Motor neuron (in vitro differentiated cells): ENCODE data around the gene TAF1B. TPM values are rescaled to one million over a fixed set of nuclear protein-coding genes. Genes with fewer than 3 reads are reported as not detected.
A peak's percentile ranks its signal among the peaks of the same experiment; 100 is the strongest.

Experiments used
- ATAC-seq, 8 experiments: fragments of 200-7000 bp; cut with Tn5 transposase; replicated peaks in 6 of 8; 2 replicates each; pipeline ENCODE4 v1.8.0; 2021; ENCODE audit warnings: mild to moderate bottlenecking in 8 of 8, moderate library complexity in 8 of 8
- H3K27ac ChIP-seq, 2 donors: fragments of 250-450 bp; sonication (Bioruptor Pico); 2 replicates each; pipeline ENCODE4 v1.9.0; 2021; ENCODE audit warnings: antibody characterized with exemption in 2 of 2, mild to moderate bottlenecking in 2 of 2, moderate library complexity in 1 of 2
- H3K4me1 ChIP-seq, 2 donors: fragments of 250-450 bp; sonication (Bioruptor Pico); replicated peaks in 1 of 2; 2 replicates each; pipeline ENCODE4 v1.6.1; 2021; ENCODE audit warnings: antibody characterized with exemption in 2 of 2, mild to moderate bottlenecking in 2 of 2, moderate library complexity in 1 of 2
- H3K4me3 ChIP-seq, 5 donors: fragments of 250-450 bp; sonication (Bioruptor Pico); 2 replicates each; pipeline ENCODE4 v1.9.0; 2021; ENCODE audit warnings: antibody characterized with exemption in 5 of 5, mild to moderate bottlenecking in 5 of 5, moderate library complexity in 4 of 5
- WGBS, 10 experiments: fragments of 450-650 bp; shearing (Covaris generic); methylation state at CpG; one replicate each; pipeline ENCODE4 v1.0.0; 2022; 5-methylcytosine and 5-hydroxymethylcytosine counted together
- in situ Hi-C, 9 experiments: fragments of 400-800 bp; cut with MboI; loops; one replicate each; pipeline ENCODE4 v1.15.0; 2021; ENCODE audit warnings: low sequenced_read_pairs in 9 of 9, low pct_unique_long_range_greater_than_20kb in 2 of 9; ENCODE audit not compliant: unreplicated experiment in 9 of 9
- total RNA-seq, 8 experiments: library from RNA; unstranded; fragments of 300-600 nt; gene quantifications; 2 replicates each; pipeline versions ENCODE4 v1.2.3 to v1.2.4, GENCODE V29; 2022

The TAF1B gene
- total RNA-seq, 8 experiments from 2014 or later, result 11.8 to 33.1 (median 16.8) TPM

GRCh38 chr2:9946076-9946475 is 102.8 kb downstream of the TAF1B start:
- H3K4me1 ChIP-seq, result peaks cover 0 to under 1% of the 10 kb centered on the region in 2 donors
- ATAC-seq, result no peak
- in situ Hi-C loops, result no loop called here
- WGBS, 10 experiments, result 79 to 100% (median 89%) methylated on average over 1 to 7 of the region's 7 CpGs; no CpG with 5 or more reads in 5 of the 10 experiments
- H3K4me3 ChIP-seq, result no peak overlapping the region
- no peak overlapping the region for H3K27ac ChIP-seq

- 60 to 100% (median 83%) methylated on average over 1 to 4 of the region's 5 CpGs; no CpG with 5 or more reads in 1 of the 10 experiments for WGBS, 10 experiments
- H3K4me3 ChIP-seq, result no peak overlapping the region
- H3K4me1 ChIP-seq, result no peaks in the 10 kb centered on the region
- H3K27ac ChIP-seq, result no peak overlapping the region
- no peak for ATAC-seq
- in situ Hi-C loops, result no loop called here
Measured at GRCh38 chr2:9946818-9947217, 103.5 kb downstream of the TAF1B start.

- ATAC-seq, result no peak
Measured at GRCh38 chr2:9948721-9949120, 105.4 kb downstream of the TAF1B start.

GRCh38 chr2:9949239-9949991 is 106.1 kb downstream of the TAF1B start:
- Histone ChIP-seq H3K27ac (no peak overlapping the region), H3K4me1 (peaks cover 0 to 4% of the 10 kb centered on the region in 2 donors), H3K4me3 (no peak overlapping the region)
- WGBS, 10 experiments, result 59 to 96% (median 92%) methylated on average over 2 to 17 of the region's 23 CpGs
- ATAC-seq, result no peak
- in situ Hi-C loops, result no loop called here

More at GRCh38 chr2:9948721-9949120, 105.4 kb downstream of the TAF1B start:
- Histone ChIP-seq H3K4me3 (no peak overlapping the region), H3K4me1 (peaks cover 0 to 4% of the 10 kb centered on the region in 2 donors), H3K27ac (no peak overlapping the region)
- in situ Hi-C loops, result no loop called here
- 75 to 100% (median 88%) methylated on average over 1 to 4 of the region's 6 CpGs; no CpG with 5 or more reads in 3 of the 10 experiments for WGBS, 10 experiments

- 60 to 100% (median 80%) methylated on average over 1 to 8 of the region's 14 CpGs; no CpG with 5 or more reads in 1 of the 10 experiments for WGBS, 10 experiments
- Histone ChIP-seq H3K4me3 (peak overlapping the region in 1 of 5 donors; percentile 81), H3K4me1 (peaks cover 0 to 4% of the 10 kb centered on the region in 2 donors), H3K27ac (no peak overlapping the region)
- ATAC-seq, result no peak
- in situ Hi-C loops, result no loop called here
Measured at GRCh38 chr2:9949992-9950520, 106.8 kb downstream of the TAF1B start.

GRCh38 chr2:9950521-9951271 is 107.4 kb downstream of the TAF1B start:
- WGBS, 10 experiments, result 3 to 89% (median 60%) methylated on average over 1 to 6 of the region's 76 CpGs; no CpG with 5 or more reads in 3 of the 10 experiments
- Histone ChIP-seq H3K27ac (no peak overlapping the region), H3K4me3 (peak overlapping the region; percentile 59 to 93 (median 81)), H3K4me1 (peaks cover 0 to 4% of the 10 kb centered on the region in 2 donors)
- in situ Hi-C loops, result no loop called here
- peak; percentile 50 to 69 (median 62) for ATAC-seq

- in situ Hi-C loops, result no loop called here
- peaks cover 0 to 4% of the 10 kb centered on the region in 2 donors for H3K4me1 ChIP-seq
- WGBS, 10 experiments, result no CpG with 5 or more reads among the region's 47 CpGs
- H3K27ac ChIP-seq, result no peak overlapping the region
- H3K4me3 ChIP-seq, result peak overlapping the region; percentile 59 to 93 (median 81)
- ATAC-seq, result peak in 2 of 8 experiments; percentile 83 to 87
Measured at GRCh38 chr2:9951272-9951521, 107.9 kb downstream of the TAF1B start.

GRCh38 chr2:9951522-9952285 is 108.4 kb downstream of the TAF1B start, which contains the start of gene GRHL1:
Gene GRHL1, plus strand, starts transcription at chr2:9951693. Its CDS starts 141 bp downstream, at chr2:9951834.
- peak; percentile 92 to 97 (median 95) for ATAC-seq
- Histone ChIP-seq H3K4me1 (peaks cover 0 to 4% of the 10 kb centered on the region in 2 donors), H3K4me3 (peak within 1 kb of the TSS; percentile 59 to 93 (median 81)), H3K27ac (no peak within 1 kb of the TSS)
- in situ Hi-C loops, result no loop called here
- 0% methylated on average over 5 of the region's 111 CpGs; no CpG with 5 or more reads in 9 of the 10 experiments for WGBS, 10 experiments

- Histone ChIP-seq H3K4me3 (peak overlapping the region; percentile 59 to 93 (median 81)), H3K27ac (no peak overlapping the region)
Measured at GRCh38 chr2:9952286-9952737, 109.0 kb downstream of the TAF1B start.

GRCh38 chr2:9952856-9953503 is 109.7 kb downstream of the TAF1B start:
- H3K4me1 ChIP-seq, result peaks cover 0 to 4% of the 10 kb centered on the region in 2 donors

More at GRCh38 chr2:9952286-9952737, 109.0 kb downstream of the TAF1B start:
- 13 to 100% (median 28%) methylated on average over 1 to 12 of the region's 15 CpGs for WGBS, 10 experiments
- in situ Hi-C loops, result no loop called here
- H3K4me1 ChIP-seq, result peaks cover 0 to 4% of the 10 kb centered on the region in 2 donors
- no peak for ATAC-seq

GRCh38 chr2:9954136-9954535 is 110.9 kb downstream of the TAF1B start:
- no peak for ATAC-seq
- Histone ChIP-seq H3K4me1 (peaks cover 0 to 4% of the 10 kb centered on the region in 2 donors), H3K4me3 (no peak overlapping the region), H3K27ac (no peak overlapping the region)
- in situ Hi-C loops, result no loop called here
- 50 to 95% (median 78%) methylated on average over 1 to 3 of the region's 3 CpGs; no CpG with 5 or more reads in 2 of the 10 experiments for WGBS, 10 experiments

More at GRCh38 chr2:9952856-9953503, 109.7 kb downstream of the TAF1B start:
- WGBS, 10 experiments, result 54 to 91% (median 75%) methylated on average over 1 to 8 of the region's 8 CpGs
- in situ Hi-C loops, result no loop called here
- ATAC-seq, result no peak
- peak overlapping the region in 2 of 5 donors; percentile 59 to 81 for H3K4me3 ChIP-seq
- no peak overlapping the region for H3K27ac ChIP-seq

GRCh38 chr2:9958057-9958456 is 114.8 kb downstream of the TAF1B start:
- Histone ChIP-seq H3K4me1 (peaks cover 8 to 9% of the 10 kb centered on the region in 2 donors), H3K27ac (no peak overlapping the region), H3K4me3 (no peak overlapping the region)
- 79 to 100% (median 94%) methylated on average over 1 to 8 of the region's 8 CpGs for WGBS, 10 experiments
- in situ Hi-C loops, result no loop called here
- no peak for ATAC-seq
